HepG2 (cell line): ENCODE results near the gene GPSM1. TPM values are rescaled to one million over a fixed set of nuclear protein-coding genes. Genes with fewer than 3 reads are reported as not detected.

ENCODE experiments used
- ATAC-seq: fragments of 200-7000 bp; cut with Tn5 transposase; 3 replicates; pipeline ENCODE4 v1.9.1; 2020; ENCODE audit warnings: mild to moderate bottlenecking, moderate library complexity
- BruUV-seq: library from RNA; stranded (reverse); fragments of 400-500 nt; replicated peaks from 2 replicates; lab custom pipeline; 2021; lab: Mats Ljungman, UMichigan
- CTCF ChIA-PET: fragments of 300-600 bp; formaldehyde crosslinking; extraction: SDS; loops from one replicate; lab custom pipeline; 2021; ENCODE audit warnings: low total read pairs, inconsistent platforms, low intra/inter-chr PET ratio; lab: Yijun Ruan, JAX
- POLR2A ChIA-PET: fragments of 350-600 bp; sonication (Branson Sonifier 250); formaldehyde crosslinking; loops from one replicate; lab custom pipeline; 2020; ENCODE audit warnings: antibody characterized with exemption, inconsistent platforms; lab: Yijun Ruan, JAX
- DNase-seq: peaks from one replicate; pipeline ENCODE4 v3.0.0-alpha.2; 2015; ENCODE audit warnings: low spot score
- FAIRE-seq: peaks from 3 replicates; lab custom pipeline; 2011; peaks lifted over from hg19 to GRCh38; lab: Jason Lieb, UNC
- H2AFZ ChIP-seq: one replicate; pipeline ENCODE4 v1.6.1; 2011; ENCODE audit warnings: low read length, inconsistent platforms
- H3K27ac ChIP-seq: fragments of 300-600 bp; 3 replicates; pipeline ENCODE4 v1.8.0; 2011; ENCODE audit warnings: mixed run types, mild to moderate bottlenecking, mixed read lengths, low read length, inconsistent platforms; ENCODE audit not compliant: insufficient read depth; ENCODE audit errors: extremely low read length
- H3K27me3 ChIP-seq, 2 experiments: fragments of 200-600 bp in 1 of 2; 2 replicates in 1 of 2; 3 replicates in 1 of 2; pipeline versions ENCODE4 v1.6.0 to v1.8.0; 2011; ENCODE audit warnings: low read length in 2 of 2, mild to moderate bottlenecking in 2 of 2, moderate library complexity in 2 of 2, inconsistent platforms in 1 of 2; ENCODE audit not compliant: insufficient read depth in 2 of 2, control insufficient read depth in 1 of 2
- H3K36me3 ChIP-seq, 2 experiments: fragments of 200-600 bp in 1 of 2; replicated peaks in 1 of 2; 2 replicates in 1 of 2; 3 replicates in 1 of 2; pipeline versions ENCODE4 v1.5.1 to v1.8.0; 2011; ENCODE audit warnings: low read length in 2 of 2, inconsistent platforms in 1 of 2; ENCODE audit not compliant: insufficient read depth in 2 of 2, control insufficient read depth in 1 of 2
- H3K4me1 ChIP-seq: 2 replicates; pipeline ENCODE4 v1.5.1; 2012; ENCODE audit warnings: low read length, inconsistent platforms; ENCODE audit not compliant: insufficient read depth
- H3K4me2 ChIP-seq: 2 replicates; pipeline ENCODE4 v1.6.0; 2011; ENCODE audit warnings: low read depth, low read length, inconsistent platforms
- H3K4me3 ChIP-seq, 3 experiments: fragments of 200-600 bp in 1 of 3; sonication (generic), shearing (Covaris generic) in 1 of 3; replicated peaks in 1 of 3; 2 replicates each; pipeline ENCODE4 v1.5.1; 2011 to 2016; ENCODE audit warnings: low read length in 3 of 3, inconsistent platforms in 2 of 3, low read depth in 2 of 3, mild to moderate bottlenecking in 2 of 3, control low read depth in 1 of 3, mixed read lengths in 1 of 3; ENCODE audit not compliant: insufficient read depth in 1 of 3
- H3K79me2 ChIP-seq: one replicate; pipeline ENCODE4 v1.6.1; 2011; ENCODE audit warnings: low read length, inconsistent platforms; ENCODE audit not compliant: insufficient read depth
- H3K9ac ChIP-seq: 2 replicates; pipeline ENCODE4 v1.6.0; 2011; ENCODE audit warnings: mild to moderate bottlenecking, low read depth, low read length, inconsistent platforms; ENCODE audit not compliant: insufficient read depth
- H3K9me3 ChIP-seq: 2 replicates; pipeline ENCODE4 v1.5.1; 2012; ENCODE audit warnings: mild to moderate bottlenecking, low read length
- H4K20me1 ChIP-seq: 2 replicates; pipeline ENCODE4 v1.6.0; 2011; ENCODE audit warnings: inconsistent platforms, mild to moderate bottlenecking, low read length, moderate library complexity; ENCODE audit not compliant: insufficient read depth
- HNF4G ChIP-seq, 2 experiments: sonication (generic) in 1 of 2; formaldehyde crosslinking in 1 of 2; IDR thresholded peaks; 2 replicates each; pipeline versions ENCODE4 v1.4.0 to v1.6.1; 2011 to 2020; ENCODE audit warnings: borderline replicate concordance in 2 of 2, low read depth in 2 of 2, mild to moderate bottlenecking in 2 of 2, low read length in 1 of 2, missing genetic modification reagents in 1 of 2, moderate library complexity in 1 of 2
- MYPOP ChIP-seq: sonication (generic); formaldehyde crosslinking; IDR thresholded peaks from 2 replicates; pipeline ENCODE4 v1.8.1; 2023; ENCODE audit warnings: mild to moderate bottlenecking, moderate library complexity, missing genetic modification reagents
- POGK ChIP-seq: sonication (generic); formaldehyde crosslinking; conservative IDR thresholded peaks from 2 replicates; pipeline ENCODE4 v1.8.0; 2022; ENCODE audit warnings: mild to moderate bottlenecking, moderate library complexity, missing genetic modification reagents
- SMAD9 ChIP-seq: sonication (generic); formaldehyde crosslinking; IDR thresholded peaks from 2 replicates; pipeline ENCODE4 v1.5.1; 2020; ENCODE audit warnings: mild to moderate bottlenecking, missing genetic modification reagents
- SNAPC4 ChIP-seq: sonication (generic); formaldehyde crosslinking; IDR thresholded peaks from 2 replicates; pipeline ENCODE4 v1.4.0; 2020; ENCODE audit warnings: mild to moderate bottlenecking, missing genetic modification reagents
- ZNF20 ChIP-seq: sonication (generic); formaldehyde crosslinking; IDR thresholded peaks from 2 replicates; pipeline ENCODE4 v1.4.0; 2020; ENCODE audit warnings: mild to moderate bottlenecking, moderate library complexity, missing genetic modification reagents
- ZNF230 ChIP-seq: sonication (generic); formaldehyde crosslinking; IDR thresholded peaks from 2 replicates; pipeline ENCODE4 v1.4.0; 2020; ENCODE audit warnings: mild to moderate bottlenecking, missing genetic modification reagents
- ZSCAN22 ChIP-seq: sonication (generic); formaldehyde crosslinking; IDR thresholded peaks from 2 replicates; pipeline ENCODE4 v1.4.0; 2020; ENCODE audit warnings: mild to moderate bottlenecking, missing genetic modification reagents
- WGBS: methylation state at CpG from one replicate; pipeline ENCODE4 v1.1.6; 2017; ENCODE audit warnings: low lambda C conversion rate; 5-methylcytosine and 5-hydroxymethylcytosine counted together
- in situ Hi-C: cut with HindIII; loops from 2 replicates; pipeline ENCODE4 v1.10.0; 2017; ENCODE audit warnings: low pct_unique_long_range_greater_than_20kb; ENCODE audit not compliant: extremely low pct_ligation_motif_present
- intact Hi-C: fragments of 100-400 bp; cut with micrococcal nuclease; formaldehyde crosslinking; loops from one replicate; pipeline ENCODE4 v1.10.0; 2022; ENCODE audit not compliant: unreplicated experiment
- polyA plus RNA-seq, 8 experiments: library from polyadenylated mRNA; depleted of rRNA in 3 of 8; stranded (reverse) in 7 of 8; unstranded in 1 of 8; fragments of >200 nt; fragmentation: Illumina TruSeq in 4 of 8; extraction: Trizol in 4 of 8; gene quantifications; 2 replicates each; pipeline versions ENCODE4 v1.2.1 to v1.2.3, GENCODE V29; 2011 to 2016; ENCODE audit warnings: low read depth in 4 of 8, missing spikeins in 1 of 8, mixed read lengths in 1 of 8; ENCODE audit not compliant: insufficient read depth in 1 of 8
- total RNA-seq, 5 experiments: library from RNA; depleted of rRNA; stranded (reverse); fragments of >200 nt; fragmentation: Illumina TruSeq; extraction: Trizol; gene quantifications; 2 replicates each; pipeline ENCODE4 v1.2.3, GENCODE V29; 2016; ENCODE audit warnings: low read depth in 1 of 5
- TF ChIP-seq, protein P1 (sequence below): sonication (generic); formaldehyde crosslinking; IDR thresholded peaks from 2 replicates; pipeline ENCODE4 v1.8.1; 2023; ENCODE audit warnings: missing genetic modification reagents, inconsistent platforms, borderline replicate concordance
- TF ChIP-seq, protein P2 (sequence below): sonication (generic); formaldehyde crosslinking; IDR thresholded peaks from 2 replicates; pipeline ENCODE4 v1.4.0; 2020; ENCODE audit warnings: missing genetic modification reagents; ENCODE audit errors: not compliant biosample characterization

The GPSM1 gene
- total and polyA plus RNA-seq, 2 of the 13 experiments (the other 11 are each of a cell fraction or from before 2014, with no cell fraction given) = 1.0 to 2.4 TPM

DNA sequence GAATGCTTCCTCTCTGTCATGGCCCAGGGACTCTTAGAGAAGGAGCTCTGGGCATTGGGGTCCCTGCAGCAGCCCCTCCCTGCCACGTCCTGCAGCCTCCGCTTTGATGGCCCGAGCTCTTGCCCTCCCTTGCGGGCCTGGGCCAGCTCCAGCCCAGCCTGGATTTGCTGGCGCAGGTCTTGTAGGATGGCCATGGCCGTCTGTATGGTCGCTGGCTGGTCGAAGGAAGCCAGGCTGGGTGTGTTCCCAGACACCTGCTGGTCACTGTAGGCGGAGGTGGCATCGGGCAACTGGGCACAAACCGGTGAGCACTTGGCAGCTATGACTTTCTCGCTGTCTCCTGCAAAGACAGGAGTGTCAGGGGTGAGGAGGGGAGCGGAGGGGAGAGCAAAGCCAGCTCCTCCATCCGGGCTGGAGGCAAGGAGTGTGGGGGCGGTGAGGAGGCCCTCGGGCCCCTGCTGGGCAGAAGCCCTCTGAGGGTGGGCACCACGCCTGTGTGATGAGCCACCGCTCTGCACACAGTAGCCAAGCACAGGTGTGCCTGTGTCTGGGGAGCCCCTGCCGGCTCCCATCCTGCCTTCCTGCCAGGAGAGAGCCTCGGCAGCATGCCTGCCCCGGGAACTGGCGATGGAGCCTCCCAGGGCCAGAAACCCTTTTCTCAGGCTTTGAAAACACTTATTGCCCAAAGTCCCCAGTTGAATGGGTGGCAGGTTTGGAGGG is 35.9 kb upstream of the GPSM1 start (continued):
- TF ChIP-seq SNAPC4 (CRISPR knock-in tag) (no peak), ZSCAN22 (CRISPR knock-in tag) (no peak)
- TF ChIP-seq, protein P1, sequence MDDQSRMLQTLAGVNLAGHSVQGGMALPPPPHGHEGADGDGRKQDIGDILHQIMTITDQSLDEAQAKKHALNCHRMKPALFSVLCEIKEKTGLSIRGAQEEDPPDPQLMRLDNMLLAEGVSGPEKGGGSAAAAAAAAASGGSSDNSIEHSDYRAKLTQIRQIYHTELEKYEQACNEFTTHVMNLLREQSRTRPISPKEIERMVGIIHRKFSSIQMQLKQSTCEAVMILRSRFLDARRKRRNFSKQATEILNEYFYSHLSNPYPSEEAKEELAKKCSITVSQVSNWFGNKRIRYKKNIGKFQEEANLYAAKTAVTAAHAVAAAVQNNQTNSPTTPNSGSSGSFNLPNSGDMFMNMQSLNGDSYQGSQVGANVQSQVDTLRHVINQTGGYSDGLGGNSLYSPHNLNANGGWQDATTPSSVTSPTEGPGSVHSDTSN = no peak

DNA sequence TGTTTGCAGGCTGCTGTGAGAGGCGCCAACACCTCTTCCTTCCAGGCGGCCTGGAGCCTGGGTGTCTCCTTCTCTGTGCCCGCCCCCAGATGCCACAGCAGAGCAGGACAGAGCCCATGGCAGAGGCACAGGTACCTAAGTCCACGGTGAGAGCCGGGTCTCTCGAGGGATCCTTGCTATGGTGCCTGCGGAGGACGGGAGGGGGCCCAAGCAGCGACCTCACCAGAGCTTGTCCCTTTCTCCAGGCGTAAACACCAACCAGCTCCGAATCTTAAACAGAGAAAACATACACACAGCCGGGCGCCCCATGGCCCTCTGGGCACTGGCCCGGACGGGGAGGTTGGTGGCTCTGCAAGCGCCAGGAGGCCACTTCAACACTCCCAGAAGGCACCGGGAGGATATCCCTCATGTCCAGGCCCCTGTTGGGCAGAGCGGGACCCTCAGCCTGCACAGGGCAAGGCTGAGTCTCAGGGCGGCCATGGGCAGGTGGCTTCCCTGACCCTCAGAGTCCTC is 35.3 kb upstream of the GPSM1 start:
- ATAC-seq = no peak
- H2AFZ ChIP-seq = no peak overlapping the region
- no peaks in the 10 kb centered on the region for H3K79me2 ChIP-seq
- no peaks in the 10 kb centered on the region for H3K9me3 ChIP-seq
- intact Hi-C loops = no loop called here
- no peaks in the 10 kb centered on the region for H3K36me3 ChIP-seq
- H3K4me2 ChIP-seq = no peak overlapping the region
- DNase-seq = no peak
- FAIRE-seq = no peak
- 48% methylated on average over 10 of the region's 19 CpGs for WGBS
- no peaks in the 10 kb centered on the region for H4K20me1 ChIP-seq
- no peak overlapping the region for H3K4me3 ChIP-seq
- peaks cover 35% of the 10 kb centered on the region for H3K4me1 ChIP-seq
- no peak overlapping the region for H3K9ac ChIP-seq
- POLR2A ChIA-PET = interaction anchor here (1.3 kb wide), 1 partner anchor 71 kb away, joined by 4 read pairs; no protein-coding TSS in a partner anchor
- CTCF ChIA-PET = no interaction called here
- H3K27me3 ChIP-seq = peaks cover 11 to 51% of the 10 kb centered on the region in 2 experiments
- BruUV-seq = no TSS peak
- in situ Hi-C loops = no loop called here
- H3K27ac ChIP-seq = no peak overlapping the region
- TF ChIP-seq ZNF230 (CRISPR knock-in tag) = no peak
- no peak for TF ChIP-seq MYPOP (CRISPR knock-in tag)
- TF ChIP-seq, protein P2, sequence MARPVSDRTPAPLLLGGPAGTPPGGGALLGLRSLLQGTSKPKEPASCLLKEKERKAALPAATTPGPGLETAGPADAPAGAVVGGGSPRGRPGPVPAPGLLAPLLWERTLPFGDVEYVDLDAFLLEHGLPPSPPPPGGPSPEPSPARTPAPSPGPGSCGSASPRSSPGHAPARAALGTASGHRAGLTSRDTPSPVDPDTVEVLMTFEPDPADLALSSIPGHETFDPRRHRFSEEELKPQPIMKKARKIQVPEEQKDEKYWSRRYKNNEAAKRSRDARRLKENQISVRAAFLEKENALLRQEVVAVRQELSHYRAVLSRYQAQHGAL (CRISPR knock-in tag) = no peak
- TF ChIP-seq ZNF20 = no peak
- no peak for TF ChIP-seq POGK
- TF ChIP-seq HNF4G (IDR thresholded peaks at IDR 0.05; ENCODE audit: borderline replicate concordance, low read depth, low read length) = no peak
- TF ChIP-seq HNF4G (CRISPR knock-in tag; IDR thresholded peaks at IDR 0.05; ENCODE audit: borderline replicate concordance, low read depth) = no peak
- no peak for TF ChIP-seq SMAD9 (CRISPR knock-in tag)
